HG02763 (cell line): ENCODE measurements around the gene ARF5.

Experiments
- ATAC-seq: cut with Tn5 transposase; IDR thresholded peaks from one replicate; pipeline ENCODE4 v1.9.1; 2021; ENCODE audit warnings: mild to moderate bottlenecking, moderate library complexity; ENCODE audit not compliant: unreplicated experiment

The ARF5 gene

GRCh38 chr7:127635659-127636285 is 47.6 kb downstream of the ARF5 start:
- no peak for ATAC-seq

DNA sequence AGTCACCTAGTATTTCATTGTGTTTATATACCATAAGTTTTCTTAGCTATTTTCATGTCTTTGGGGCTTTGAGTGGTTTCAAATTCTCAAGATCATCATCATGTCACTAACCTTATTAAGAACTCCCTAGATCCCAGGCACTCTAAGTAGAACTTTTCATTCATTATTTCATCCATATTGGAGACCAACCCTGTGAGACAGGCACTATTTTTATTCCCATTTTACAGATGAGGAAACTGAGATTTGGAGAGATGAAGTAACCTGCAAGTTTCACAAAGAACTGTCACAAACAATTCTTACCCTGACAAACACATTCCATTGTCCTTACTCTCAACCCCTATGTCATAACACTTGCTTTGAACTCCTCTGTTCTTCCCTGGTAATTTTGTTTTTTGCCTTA is 50.0 kb downstream of the ARF5 start:
- no peak for ATAC-seq
